Measurements from ENCODE around the gene P3H4. TPM values are rescaled to one million over a fixed set of nuclear protein-coding genes. Genes with fewer than 3 reads are reported as not detected.

The P3H4 gene
- total and polyA plus RNA-seq, 2 of the 4 experiments (the other 2 are of a cell fraction), result 21.5 to 66.7 TPM

DNA sequence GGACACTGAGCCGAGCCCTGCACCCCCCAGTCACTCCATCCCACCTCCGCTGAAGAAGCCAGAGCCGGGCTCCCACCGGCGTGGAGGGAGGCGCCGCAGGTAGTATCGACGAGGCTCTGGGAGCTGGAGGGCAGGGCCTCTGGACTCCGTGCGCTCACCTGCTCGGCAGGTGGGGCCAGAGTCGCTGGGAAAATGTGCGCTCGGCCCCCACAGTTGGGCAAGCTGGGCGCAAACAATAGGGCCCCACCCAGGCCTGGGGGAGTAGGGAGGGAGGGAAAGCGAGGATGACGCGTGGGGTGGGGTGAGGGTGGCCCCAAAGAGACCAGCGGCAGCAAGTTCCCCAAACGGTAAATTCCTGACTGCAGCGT is 25.9 kb downstream of the P3H4 start (continued):
- TF ChIP-seq, protein P1, sequence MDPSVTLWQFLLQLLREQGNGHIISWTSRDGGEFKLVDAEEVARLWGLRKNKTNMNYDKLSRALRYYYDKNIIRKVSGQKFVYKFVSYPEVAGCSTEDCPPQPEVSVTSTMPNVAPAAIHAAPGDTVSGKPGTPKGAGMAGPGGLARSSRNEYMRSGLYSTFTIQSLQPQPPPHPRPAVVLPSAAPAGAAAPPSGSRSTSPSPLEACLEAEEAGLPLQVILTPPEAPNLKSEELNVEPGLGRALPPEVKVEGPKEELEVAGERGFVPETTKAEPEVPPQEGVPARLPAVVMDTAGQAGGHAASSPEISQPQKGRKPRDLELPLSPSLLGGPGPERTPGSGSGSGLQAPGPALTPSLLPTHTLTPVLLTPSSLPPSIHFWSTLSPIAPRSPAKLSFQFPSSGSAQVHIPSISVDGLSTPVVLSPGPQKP (IDR thresholded peaks at IDR 0.05; ENCODE audit: borderline replicate concordance, low read depth, low read length), result no peak

DNA sequence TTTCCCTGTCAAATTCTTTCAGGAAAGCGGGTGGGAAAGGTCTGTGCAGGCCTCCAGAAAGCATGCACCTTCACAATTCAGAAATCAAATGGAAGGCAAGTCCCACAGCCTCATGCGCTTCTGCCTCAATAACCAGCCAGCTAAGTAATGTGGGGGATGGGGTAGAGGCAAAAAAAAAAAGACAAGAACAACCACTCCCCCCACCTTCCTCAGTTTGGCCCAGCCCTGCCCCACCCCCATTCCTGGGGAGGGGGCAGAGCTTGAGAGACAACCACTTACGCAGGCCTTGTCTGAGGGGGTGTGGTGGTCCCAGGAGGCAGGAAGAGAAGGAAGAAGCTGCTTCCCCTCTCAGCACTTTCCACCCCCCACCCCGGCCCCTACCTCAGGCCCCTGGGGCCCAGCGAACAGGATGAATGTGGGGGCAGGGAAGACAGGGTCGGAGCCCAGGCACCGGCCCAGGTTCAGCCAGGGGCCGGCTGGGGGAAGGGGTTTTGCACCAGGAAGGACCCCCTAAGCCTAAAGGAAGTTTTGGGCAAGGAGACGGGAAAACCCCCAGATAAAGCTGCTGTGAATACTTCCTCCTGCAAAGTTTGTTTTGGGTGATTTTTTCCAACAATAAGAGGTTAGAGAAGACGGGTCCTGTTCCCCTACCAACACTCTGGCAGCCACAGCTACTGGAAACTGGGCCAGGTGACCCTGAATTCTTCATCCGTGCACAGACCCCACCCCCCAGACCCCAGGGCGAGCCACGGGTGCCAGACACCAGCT is 26.5 kb downstream of the P3H4 start:
- no peaks in the 10 kb centered on the region for H3K9me3 ChIP-seq (ENCODE audit: control insufficient read depth, insufficient read depth, low read length)
- H3K4me3 ChIP-seq (ENCODE audit: insufficient read depth, low read depth, low read length), result peak overlapping the region; percentile 55
- H3K4me2 ChIP-seq (ENCODE audit: low read depth, low read length), result peak overlapping the region; percentile 97
- peak overlapping the region; percentile 66 for H3K9ac ChIP-seq (ENCODE audit: low read depth, low read length)
- peaks cover 16% of the 10 kb centered on the region; the same call in 1 of the 2 replicates for H4K20me1 ChIP-seq (ENCODE audit: insufficient read depth, low read length)
- peak overlapping the region; percentile 72 for H4K5ac ChIP-seq (ENCODE audit: low read depth, low read length)
- 0 out of 2 replicates have a peak, but pooled peaks cover 2% of the 10 kb centered on the region for H3K9me1 ChIP-seq (ENCODE audit: insufficient read depth, low read length)
- H3K4ac ChIP-seq (ENCODE audit: low read depth, low read length), result peak overlapping the region; percentile 45
- H3K14ac ChIP-seq (replicated peaks; ENCODE audit: low read depth, low read length), result peak overlapping the region; percentile 85
- ATAC-seq (ENCODE audit: low read depth) (no peak), DNase-seq (no peak)
- no TSS peak for BruUV-seq (replicated peaks)
- no peak overlapping the region for H2BK20ac ChIP-seq (ENCODE audit: low read depth, low read length)
- H4K91ac ChIP-seq (ENCODE audit: insufficient read depth, low read depth, low read length), result peak overlapping the region; percentile 56; the same call in 1 of the 2 replicates
- H2AK5ac ChIP-seq (ENCODE audit: low read depth, low read length), result peak overlapping the region; percentile 51; the same call in 1 of the 2 replicates
- POLR2A ChIA-PET (ENCODE audit: unreplicated experiment), result no interaction called here
- peak overlapping the region; percentile 32 for H2BK120ac ChIP-seq (ENCODE audit: low read depth, low read length)
- peak overlapping the region; percentile 12; the same call in 1 of the 2 replicates for H3K23ac ChIP-seq (ENCODE audit: low read depth, low read length)
- in situ Hi-C loops (cut with MboI; ENCODE audit: low sequenced_read_pairs), result no loop called here
- peaks cover 6 to 43% of the 10 kb centered on the region in 2 experiments; a peak in 3 of 4 replicates for H3K79me1 ChIP-seq (ENCODE audit: low read depth in 1 of 2, low read length in 2 of 2)
- peak overlapping the region; percentile 28; the same call in 1 of the 2 replicates for H3K18ac ChIP-seq (ENCODE audit: low read depth, low read length)
- H2BK15ac ChIP-seq (ENCODE audit: low read depth, low read length), result peak overlapping the region; percentile 47; the same call in 2 of the 3 replicates
- H3K27me3 ChIP-seq (ENCODE audit: control insufficient read depth, insufficient read depth, low read length), result 0 out of 2 replicates have a peak, but pooled peaks cover 2% of the 10 kb centered on the region
- H2BK5ac ChIP-seq (ENCODE audit: low read depth, low read length, poor library complexity, severe bottlenecking), result no peak overlapping the region
- TF ChIP-seq MAZ (IDR thresholded peaks at IDR 0.05; ENCODE audit: borderline replicate concordance, low read depth, low read length), result peak; percentile 78; the same call in 1 of the 2 replicates
- no peak for TF ChIP-seq CHD1 (IDR thresholded peaks at IDR 0.05; ENCODE audit: low read depth, low read length)
- no peak overlapping the region for H3K56ac ChIP-seq (ENCODE audit: extremely low read depth, insufficient read depth, low read length)
- H2AFZ ChIP-seq (replicated peaks; ENCODE audit: low read length, poor library complexity), result peak overlapping the region; percentile 80
- peak overlapping the region; percentile 94 for H2AK9ac ChIP-seq (replicated peaks; ENCODE audit: low read depth, low read length, poor library complexity)
- dilution Hi-C loops (cut with HindIII; ENCODE audit: low sequenced_read_pairs, unreplicated experiment), result no loop called here
- intact Hi-C loops (cut with micrococcal nuclease), result no loop called here
- CTCF ChIA-PET, result interaction anchor here (0.9 kb wide), 1 partner anchor 25 kb away, joined by 3 read pairs; no protein-coding TSS in a partner anchor
- peak overlapping the region in 1 of 2 experiments; percentile 56; a peak in 1 of 4 replicates for H4K8ac ChIP-seq (ENCODE audit: low read depth in 2 of 2, low read length in 2 of 2)
- H3K4me1 ChIP-seq (ENCODE audit: control insufficient read depth, insufficient read depth, low read length), result peaks cover 22% of the 10 kb centered on the region
- H3K36me3 ChIP-seq (ENCODE audit: control insufficient read depth, insufficient read depth, low read length), result 0 out of 2 replicates have a peak, but pooled peaks cover 2% of the 10 kb centered on the region
- no CpG with 5 or more reads among the region's 13 CpGs for WGBS, 2 experiments (ENCODE audit: extremely low coverage in 2 of 2, insufficient read length in 1 of 2)
- peak overlapping the region; percentile 26 for H3K27ac ChIP-seq (ENCODE audit: insufficient read depth, low read length)

Measured in IMR-90 (cell line).